GM12891 (cell line): Measurements from ENCODE around the gene CELSR1.

Source experiments
- POLR2A ChIP-seq: IDR thresholded peaks from 2 replicates; pipeline ENCODE4 v1.6.1; 2011; ENCODE audit warnings: low read depth, low read length, control low read depth
- POLR2AphosphoS5 ChIP-seq: IDR thresholded peaks from 2 replicates; pipeline ENCODE4 v1.6.1; 2011; ENCODE audit warnings: low read depth, low read length, control low read depth
- SPI1 ChIP-seq: IDR thresholded peaks from 2 replicates; pipeline ENCODE4 v1.6.1; 2011; ENCODE audit warnings: low read depth, low read length, control low read depth
- TAF1 ChIP-seq: IDR thresholded peaks from 2 replicates; pipeline ENCODE4 v1.6.1; 2011; ENCODE audit warnings: low read depth, low read length, control low read depth

GRCh38 chr22:46542011-46542985 lies 4.9 kb upstream of the CELSR1 start:
- no peak for TF ChIP-seq SPI1
- no peak for TF ChIP-seq POLR2AphosphoS5
- TF ChIP-seq POLR2A = no peak
- no peak for TF ChIP-seq TAF1
